Fibroblast of skin of scalp (primary cell): ENCODE data around the gene SLC38A11. TPM values are rescaled to one million over a fixed set of nuclear protein-coding genes. Genes with fewer than 3 reads are reported as not detected.
"Not testable (repeated sequence)": the region's sequence is repeated elsewhere in the genome, so short reads cannot be mapped to it uniquely, and the experiment has no call there.

ENCODE experiments used
- DNase-seq: peaks from one replicate; pipeline ENCODE4 v3.0.0-alpha.2; 2013
- polyA plus RNA-seq, 2 experiments: library from polyadenylated mRNA; unstranded; fragments of 120-200 nt; gene quantifications; one replicate each; pipeline ENCODE4 v1.2.1, GENCODE V29; 2013; ENCODE audit not compliant: insufficient read length in 2 of 2

SLC38A11 gene, protein sequence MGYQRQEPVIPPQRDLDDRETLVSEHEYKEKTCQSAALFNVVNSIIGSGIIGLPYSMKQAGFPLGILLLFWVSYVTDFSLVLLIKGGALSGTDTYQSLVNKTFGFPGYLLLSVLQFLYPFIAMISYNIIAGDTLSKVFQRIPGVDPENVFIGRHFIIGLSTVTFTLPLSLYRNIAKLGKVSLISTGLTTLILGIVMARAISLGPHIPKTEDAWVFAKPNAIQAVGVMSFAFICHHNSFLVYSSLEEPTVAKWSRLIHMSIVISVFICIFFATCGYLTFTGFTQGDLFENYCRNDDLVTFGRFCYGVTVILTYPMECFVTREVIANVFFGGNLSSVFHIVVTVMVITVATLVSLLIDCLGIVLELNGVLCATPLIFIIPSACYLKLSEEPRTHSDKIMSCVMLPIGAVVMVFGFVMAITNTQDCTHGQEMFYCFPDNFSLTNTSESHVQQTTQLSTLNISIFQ
- not detected for polyA plus RNA-seq (2013, experiment 1 of 2; ENCODE audit: insufficient read length)
- 0.05 TPM for polyA plus RNA-seq (2013, experiment 2 of 2; ENCODE audit: insufficient read length)

DNA sequence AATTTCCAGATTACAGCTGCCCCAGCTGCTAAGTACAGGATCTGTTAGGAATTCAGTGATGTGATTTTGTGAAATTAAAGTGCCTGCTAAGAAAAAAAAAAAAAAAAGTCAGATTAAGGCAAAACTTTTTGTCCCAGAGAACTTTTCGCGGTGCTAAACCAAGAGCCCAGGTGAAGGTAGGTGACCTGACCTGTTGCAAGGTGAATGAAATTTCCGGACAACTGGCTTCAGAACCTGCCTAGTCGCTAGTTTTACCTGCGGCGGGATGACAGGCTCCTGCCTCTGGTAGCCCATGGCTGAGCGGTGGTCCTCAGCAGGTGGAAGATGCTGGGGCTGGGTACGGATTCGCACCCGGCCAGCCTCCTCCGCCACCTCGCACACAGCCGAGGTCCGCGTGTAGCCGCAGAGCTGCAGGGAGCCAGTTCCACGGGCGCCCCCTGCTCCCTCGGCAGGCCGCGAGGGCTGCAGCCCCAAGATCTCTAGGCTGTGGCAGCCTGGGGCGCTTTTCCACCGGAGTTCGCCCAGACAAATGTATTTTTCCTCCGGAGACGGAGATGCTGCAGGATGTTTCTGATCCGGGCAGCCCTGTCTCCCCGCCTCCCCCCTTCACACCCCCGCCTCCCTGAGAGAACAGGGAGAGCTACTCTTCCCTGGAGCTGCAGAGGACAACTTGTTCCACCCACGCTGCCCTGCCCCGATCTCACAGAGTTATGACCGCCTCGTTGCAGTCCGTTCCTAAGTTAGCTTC lies at the start of gene SLC38A11:
TSS of gene SLC38A11 (minus strand) at position 572 of the 748 bp plus-strand sequence. CDS start at position 294, 278 bp downstream.
- DNase-seq: no peak

DNA sequence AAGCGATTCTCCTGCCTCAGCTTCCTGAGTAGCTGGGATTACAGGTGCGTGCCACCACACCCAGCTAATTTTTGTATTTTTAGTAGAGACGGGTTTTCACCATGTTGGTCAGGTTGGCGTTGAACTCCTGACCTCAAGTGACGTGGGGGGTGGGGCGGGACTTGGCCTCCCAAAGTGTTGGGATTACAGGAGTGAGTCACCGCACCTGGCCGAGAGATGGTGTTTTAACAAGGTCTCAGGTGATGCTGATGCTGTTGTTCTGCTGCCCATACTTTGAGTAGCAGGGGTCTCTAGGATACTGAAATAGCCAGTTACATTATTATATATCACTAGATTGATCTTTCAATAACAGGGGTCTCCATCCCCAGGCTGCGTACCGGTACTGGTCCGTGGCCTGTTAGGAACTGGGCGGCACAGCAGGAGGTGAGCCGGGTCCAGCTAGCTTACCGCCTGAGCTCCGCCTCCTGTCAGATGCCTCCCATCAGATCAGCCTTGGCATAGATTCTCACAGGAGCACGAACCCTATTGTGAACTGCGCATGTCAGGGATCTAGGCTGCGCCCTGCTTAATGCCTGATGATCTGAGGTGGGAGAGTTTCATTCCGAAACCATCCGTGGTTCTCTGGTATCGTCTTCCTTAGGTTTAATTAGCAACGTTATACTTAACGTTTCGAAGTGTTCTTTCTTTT lies 48.3 kb upstream of the SLC38A11 start:
- DNase-seq: no peak

DNA sequence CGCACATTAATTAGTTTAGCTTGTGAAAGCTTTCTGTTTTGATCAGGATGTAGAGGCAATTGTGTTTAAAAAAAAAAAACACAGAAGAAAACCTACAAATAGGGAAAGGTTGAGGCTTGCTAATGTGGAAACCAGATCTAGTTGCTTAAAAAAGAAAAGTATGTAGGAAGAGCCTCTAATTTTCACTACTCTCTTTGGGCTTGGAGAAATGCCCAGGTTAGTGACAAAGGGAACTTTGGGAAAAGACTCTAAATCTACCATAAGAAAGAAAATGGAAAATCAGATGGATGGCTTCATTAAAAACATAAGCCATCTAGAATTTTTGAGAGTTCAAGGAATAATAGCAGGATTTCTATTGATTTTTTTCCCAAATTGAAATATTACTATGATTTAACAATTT lies 47.3 kb upstream of the SLC38A11 start:
- DNase-seq: no peak

DNA sequence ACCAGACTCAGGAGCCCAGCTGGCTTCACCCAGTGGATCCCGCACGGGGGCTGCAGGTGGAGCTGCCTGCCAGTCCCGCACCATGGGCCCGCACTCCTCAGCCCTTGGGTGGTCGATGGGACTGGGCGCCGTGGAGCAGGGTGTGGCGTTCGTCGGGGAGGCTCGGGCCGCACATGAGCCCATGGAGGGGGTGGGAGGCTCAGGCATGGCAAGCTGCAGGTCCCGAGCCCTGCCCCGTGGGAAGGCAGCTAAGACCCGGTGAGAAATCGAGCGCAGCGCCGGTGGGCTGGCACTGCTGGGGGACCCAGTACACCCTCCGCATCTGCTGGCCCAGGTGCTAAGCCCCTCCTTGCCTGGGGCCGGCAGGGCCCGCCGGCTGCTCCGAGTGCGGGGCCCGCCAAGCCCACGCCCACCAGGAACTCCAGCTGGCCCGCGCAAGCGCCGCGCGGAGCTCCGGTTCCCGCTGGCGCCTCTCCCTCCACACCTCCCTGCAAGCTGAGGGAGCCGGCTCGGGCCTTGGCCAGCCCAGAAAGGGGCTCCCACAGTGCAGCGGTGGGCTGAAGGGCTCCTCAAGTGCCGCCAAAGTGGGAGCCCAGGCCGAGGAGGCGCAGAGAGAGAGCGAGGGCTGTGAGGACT lies 39.5 kb upstream of the SLC38A11 start:
- DNase-seq: not testable (repeated sequence)

DNA sequence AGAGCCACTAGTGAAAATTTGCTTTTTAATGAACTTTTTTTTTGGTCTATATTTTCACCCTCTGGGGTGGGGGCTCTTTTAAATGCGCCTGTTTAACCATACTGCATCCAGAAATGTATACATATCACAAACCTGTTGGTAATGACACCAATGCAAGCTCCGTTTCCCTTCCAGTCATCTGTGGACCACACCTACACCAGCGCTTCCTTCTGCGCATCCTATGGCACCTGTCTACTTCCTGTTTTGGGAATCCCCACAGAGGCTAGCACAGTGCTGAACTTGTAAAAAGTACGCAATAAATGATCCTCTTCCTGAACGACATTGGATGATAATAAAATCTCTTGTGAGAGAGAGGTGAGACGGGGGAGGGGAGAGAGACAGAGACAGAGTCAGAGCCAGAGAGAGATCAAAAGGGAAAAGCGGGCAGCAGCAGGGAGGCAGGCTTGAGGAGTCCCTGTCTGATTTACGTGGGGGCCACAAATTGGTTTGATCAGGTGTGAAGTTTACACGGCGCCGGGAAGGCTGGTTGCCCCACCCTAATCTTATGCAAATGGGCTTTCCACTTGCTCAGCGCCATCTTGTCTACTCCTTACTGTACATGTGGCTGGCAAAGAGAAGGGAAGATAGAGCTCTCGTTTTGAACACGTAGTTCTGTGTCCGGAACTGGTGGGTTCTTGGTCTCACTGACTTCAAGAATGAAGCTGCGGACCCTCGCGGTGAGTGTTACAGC lies 38.1 kb upstream of the SLC38A11 start:
- no peak for DNase-seq

DNA sequence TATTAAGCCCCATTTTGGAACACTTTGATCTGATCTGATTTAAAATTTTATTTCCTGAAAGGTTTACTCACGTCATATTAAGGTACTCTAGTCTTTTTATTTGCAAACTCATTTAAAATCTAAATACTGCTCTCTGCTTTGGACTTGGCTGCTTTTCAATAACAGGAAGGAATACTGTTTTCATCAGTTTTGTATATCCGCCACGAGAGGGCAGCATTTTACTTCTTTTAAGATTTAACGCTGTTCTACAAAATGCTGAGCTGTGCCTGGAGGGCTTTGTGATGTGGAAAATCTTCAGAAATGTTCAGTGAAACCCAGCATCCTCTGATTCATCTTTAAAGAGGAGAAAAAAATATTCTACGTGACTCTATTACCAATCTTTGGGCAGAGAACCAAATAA lies 37.5 kb upstream of the SLC38A11 start:
- peak; percentile 91 for DNase-seq

DNA sequence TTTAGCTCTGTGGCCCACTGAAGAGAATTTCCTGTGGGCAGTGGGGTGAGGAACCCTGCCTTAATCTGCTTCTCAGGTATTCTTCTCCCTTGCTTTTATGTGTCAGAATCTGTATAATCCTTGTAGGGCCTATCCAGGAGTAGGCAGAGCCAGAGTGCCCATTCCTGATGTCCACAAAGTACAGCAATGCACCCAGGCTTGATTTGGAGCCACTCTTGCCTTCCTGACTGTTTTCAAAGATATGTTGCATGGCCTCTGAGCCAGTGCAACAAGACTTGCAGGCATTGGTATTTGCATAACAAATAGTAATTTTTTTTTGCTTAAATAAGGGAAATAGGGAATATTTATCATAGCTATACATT lies 36.7 kb upstream of the SLC38A11 start:
- DNase-seq: peak; percentile 36

DNA sequence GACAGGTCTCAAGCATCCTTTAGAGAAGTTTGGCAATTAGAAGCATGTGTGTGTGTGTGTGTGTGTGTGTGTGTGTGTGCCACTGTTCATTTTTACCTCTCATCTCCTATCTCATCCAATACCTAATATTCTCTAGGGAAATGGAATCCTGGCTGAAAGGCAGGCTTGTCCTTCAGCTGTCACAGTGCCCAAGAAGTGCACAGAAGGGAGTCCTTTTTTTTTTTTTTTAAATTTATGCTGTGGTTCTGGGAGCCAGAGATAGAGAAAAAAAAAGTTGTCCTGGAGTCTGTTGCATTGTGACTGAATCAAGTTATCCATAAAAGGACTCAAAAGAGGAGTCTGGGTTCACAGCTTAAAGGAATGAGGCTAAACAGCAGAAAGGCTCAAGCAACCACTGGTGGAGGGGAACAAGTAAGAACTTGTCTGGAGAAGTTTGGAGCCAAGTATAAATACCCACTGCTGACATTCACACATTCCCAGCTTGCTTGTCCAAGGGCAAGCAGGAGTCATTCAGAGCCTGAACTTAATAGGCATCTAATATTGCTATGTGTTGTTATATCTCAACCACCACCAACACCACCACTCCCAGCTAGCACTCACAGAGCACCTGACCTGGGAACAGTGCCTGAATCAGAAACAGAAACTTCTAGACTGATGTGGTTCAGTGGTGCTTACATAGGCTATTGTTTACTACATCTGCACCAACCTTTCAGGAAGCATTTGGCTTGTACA lies 36.2 kb upstream of the SLC38A11 start:
- DNase-seq: peak; percentile 80

DNA sequence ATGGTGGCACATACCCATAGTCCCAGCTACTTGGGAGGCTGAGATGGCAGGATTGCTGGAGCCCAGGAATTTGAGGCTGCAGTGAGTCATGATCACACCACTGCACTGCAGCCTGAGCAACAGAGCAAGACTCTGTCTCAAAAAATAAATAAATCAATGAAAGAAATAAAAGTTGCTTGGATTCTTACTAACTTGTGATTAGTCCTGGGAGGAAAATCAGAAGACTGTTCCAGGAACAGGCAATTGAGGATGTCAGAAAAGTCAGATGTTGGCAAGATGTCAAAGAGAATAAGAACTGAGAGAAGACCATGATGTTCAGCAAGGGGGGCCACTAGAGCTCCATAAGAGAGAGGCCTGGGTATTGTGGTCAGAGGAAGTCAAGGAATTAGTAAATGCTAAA lies 35.6 kb upstream of the SLC38A11 start:
- DNase-seq: peak; percentile 75

DNA sequence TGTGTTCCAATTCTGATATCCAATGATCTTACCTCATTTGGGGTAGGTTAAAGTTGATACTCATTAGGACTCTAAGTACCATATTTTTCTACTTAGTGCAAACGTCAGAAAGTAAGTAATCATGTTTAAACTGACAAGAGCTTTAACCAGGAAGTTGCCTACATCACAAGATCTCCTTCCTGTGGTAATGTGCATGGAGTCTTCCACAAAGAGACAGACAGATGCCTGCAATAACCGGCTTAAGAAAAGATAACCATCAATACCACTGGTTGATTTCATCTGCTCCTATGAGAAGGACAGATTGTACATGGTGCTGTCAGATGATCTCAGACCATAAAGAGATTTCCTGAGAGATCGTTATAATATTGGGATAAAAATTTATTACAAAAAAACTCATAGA lies 33.5 kb upstream of the SLC38A11 start:
- not testable (repeated sequence) for DNase-seq

DNA sequence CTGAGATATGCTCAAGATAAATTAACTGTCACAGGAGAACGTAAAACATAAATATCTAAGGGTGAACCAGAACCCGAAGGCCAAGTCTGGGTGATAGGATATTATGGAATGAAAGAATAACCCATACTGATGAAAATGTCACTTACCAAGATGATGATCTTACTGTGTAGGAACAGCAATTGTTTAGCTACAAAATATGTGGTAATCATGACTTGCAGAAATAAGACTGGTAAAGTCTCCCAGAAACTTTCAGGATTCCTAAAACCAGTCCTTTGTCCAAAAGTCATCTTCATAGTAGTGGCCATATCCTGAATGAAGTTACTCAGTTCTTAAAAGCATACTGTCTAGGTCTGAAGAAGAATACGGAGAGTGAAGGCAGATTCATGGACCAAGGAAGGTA lies 30.7 kb upstream of the SLC38A11 start:
- DNase-seq: not testable (repeated sequence)

DNA sequence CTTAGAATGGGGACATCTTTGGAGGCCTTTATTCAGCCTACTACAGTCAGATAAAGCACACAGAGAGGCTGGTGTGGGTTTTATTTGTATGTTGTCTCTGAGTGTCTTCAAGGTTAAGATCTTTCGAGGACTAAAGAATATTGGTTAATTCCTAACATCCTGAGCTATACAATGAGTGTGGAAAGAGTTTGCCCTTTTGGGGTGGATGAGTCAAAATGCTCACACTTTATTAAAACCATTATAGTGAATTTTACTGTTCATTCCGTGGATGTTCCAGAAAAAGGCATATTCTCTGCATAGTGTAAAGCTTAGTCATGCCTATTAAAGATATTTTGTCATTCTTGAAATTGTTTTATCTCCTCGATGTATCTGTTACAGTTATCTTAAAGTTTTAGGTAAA lies 29.1 kb upstream of the SLC38A11 start:
- peak; percentile 73 for DNase-seq

DNA sequence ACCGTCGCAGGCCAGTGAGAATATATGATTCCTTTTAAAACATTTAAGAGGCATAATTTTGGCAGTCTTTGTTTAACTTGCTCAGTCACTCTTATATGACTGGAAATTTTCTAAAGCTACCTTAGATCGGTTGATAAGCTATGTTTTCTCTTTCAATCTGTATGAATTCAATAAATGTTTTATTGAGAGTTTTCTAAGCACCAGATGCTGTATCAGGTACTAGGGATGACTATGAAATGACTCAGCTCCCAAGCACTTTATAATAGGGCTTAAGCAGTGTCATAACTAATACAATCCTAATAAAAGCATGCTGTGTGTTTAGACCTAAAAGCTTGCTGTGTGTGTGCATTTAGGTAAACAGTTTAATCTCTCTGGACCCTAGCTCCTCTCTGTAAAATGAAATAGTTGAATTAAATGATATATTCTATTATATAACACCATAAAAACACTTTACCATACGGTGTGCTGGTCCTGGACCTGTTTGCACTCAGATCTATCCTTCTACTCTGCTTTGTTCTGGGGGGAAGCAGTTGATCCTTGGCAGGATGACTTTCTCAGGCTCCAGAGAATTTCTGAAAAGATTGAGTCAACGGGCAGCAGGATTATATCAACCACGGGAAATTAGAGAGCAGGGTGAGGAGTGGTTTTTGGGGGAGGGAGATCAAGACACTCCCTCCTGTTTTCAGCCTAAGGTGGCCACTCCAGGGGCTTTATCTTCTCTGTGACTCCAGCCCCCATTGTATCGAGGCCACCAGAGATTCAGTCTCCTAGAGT lies 26.1 kb upstream of the SLC38A11 start:
- no peak for DNase-seq

DNA sequence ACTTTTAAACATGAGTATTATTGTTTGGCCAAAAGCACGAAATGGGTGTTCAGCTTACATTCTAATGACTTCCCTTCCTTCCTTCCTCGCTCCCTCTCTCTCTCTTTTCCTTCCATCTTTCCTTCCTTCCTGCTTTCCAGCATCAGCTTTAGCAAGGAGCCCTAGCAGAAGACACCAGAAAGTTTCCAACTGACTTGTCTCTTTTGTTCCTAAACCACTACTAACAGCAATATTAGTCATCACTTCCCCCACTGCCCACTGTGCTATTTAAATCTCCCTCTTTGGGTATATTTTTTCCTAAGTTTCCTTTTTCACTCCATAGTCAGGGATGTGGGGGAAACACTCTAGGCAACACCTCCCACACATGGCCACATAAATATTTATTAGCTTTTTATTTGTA lies 25.4 kb upstream of the SLC38A11 start:
- not testable (repeated sequence) for DNase-seq

DNA sequence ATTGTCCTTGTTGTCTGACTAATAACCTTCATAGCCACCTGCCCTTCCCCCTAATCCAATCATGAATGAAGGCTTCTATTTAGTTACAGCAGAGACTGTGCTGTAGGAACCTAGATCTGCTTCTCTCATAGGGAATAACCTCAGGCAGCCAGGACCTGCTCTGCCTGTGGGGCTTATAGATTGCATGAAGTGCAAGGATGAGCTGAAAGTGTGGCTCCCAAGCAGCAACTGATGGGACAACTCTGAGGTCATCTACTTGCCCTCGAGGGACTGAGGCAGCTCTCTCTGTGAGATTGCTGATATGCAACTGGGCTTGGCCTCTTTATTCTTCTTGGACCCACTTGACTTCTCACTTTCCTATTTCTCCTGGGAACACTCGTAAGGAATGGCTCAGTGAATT lies 23.8 kb upstream of the SLC38A11 start:
- DNase-seq: no peak

DNA sequence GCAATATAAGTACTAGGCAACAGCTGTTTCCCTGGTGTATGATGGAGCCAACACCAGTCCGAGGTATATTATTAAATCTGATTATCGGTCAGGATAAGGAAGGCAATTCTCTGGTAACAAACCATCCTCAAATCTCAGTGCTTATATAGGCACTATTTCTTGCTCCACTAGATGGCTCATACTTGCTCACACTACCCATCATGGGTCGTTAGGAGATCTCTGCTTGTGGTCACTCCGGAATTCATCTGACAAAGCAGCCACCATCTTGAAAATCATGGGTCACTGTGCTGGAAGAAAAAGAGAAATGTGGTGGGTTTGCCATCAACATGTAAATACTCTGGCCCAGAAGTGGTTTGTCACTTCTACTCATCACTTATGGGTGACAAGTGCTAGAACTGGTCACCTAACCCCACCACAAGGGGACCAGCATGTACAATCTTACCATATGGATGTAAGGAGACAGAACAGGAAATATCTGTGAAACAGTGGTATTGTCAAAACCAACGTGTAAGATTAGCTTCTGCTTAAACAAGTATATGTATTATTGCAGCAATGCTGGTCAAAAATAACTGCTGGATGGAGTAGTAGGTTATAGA lies 21.6 kb upstream of the SLC38A11 start:
- not testable (repeated sequence) for DNase-seq

DNA sequence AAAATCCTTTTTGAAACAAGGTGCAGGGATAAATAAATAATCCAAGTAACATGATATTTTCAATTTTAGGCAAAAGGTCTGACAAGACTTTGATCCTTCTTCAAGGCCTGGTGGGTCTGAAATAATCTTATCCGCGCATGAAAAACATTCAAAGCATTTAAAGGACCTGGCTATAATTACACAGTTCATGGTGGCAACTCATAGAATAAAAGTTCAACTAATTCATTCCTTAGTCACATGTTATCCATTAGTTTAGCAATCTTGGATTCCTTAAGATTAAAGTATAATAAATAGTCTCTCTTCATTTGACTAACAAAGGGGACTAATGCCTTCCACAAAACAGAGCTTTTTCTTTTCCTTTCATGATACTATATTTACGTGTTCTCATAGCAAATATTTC lies 21.0 kb upstream of the SLC38A11 start:
- no peak for DNase-seq

DNA sequence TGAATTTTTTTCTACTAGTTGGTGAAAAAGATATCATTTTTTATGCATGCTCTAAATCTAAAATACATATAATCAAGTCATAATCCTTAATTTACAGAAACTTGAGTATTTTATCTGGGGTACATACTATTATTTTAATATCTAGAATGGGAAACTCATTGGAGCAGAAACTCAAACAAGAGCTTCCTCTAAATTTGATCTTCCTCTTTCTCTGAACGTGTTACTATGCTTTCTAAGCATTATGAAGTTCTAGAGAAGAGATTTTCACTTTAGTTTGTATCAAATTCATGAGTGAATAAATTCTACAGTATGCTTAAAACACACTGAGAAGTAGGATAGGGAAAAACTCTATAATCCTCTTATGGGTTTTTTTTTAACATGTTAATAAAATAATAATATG lies 20.6 kb upstream of the SLC38A11 start:
- DNase-seq: no peak

DNA sequence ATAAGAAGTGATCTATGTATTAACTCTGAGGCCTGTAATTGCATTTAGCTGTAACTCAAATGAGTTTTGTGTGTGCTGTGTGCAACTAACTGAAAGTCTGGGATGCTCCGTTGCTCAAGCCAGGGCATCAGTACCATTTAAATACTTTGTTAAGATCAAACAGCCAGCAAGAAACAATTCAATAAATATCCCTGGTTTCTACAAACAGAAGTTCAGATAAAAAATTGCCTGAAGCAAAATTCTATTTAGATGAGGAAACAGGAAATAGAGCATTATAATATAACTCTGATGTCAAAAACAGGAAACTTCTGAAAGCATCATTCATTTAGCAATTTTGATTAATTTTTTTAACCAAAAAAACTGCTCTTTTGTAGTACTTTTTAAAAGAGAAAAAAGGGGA lies 18.9 kb upstream of the SLC38A11 start:
- DNase-seq: no peak

DNA sequence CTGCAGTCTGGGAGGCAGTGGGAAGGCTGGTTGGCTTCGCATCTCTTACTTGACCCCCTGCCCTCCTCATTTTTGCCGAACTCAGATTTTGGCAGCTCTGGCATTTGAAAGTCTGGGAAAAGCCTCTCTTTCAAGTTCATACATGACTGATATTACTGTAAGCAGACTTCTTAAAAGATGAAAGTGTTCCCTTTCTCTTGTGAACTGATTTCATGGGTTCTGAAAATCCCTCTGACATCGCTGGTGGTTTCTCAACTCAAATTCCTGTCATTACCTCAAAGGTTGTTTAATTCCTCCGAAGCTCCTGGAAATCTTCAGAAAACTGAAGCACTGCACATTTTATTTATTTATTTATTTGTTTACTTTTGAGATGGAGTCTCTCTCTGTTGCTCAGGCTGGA lies 16.9 kb upstream of the SLC38A11 start:
- DNase-seq: no peak
